GM12878 (cell line): ENCODE measurements around the gene MISP3. TPM values are rescaled to one million over a fixed set of nuclear protein-coding genes. Genes with fewer than 3 reads are reported as not detected.

Experiments used
- ATAC-seq: fragments of 200-7000 bp; cut with Tn5 transposase; 3 replicates; pipeline ENCODE4 v1.9.1; 2020; ENCODE audit warnings: mild to moderate bottlenecking, moderate library complexity
- BruUV-seq: library from RNA; stranded (reverse); fragments of 400-500 nt; replicated peaks from 2 replicates; lab custom pipeline; 2021; lab: Mats Ljungman, UMichigan
- CTCF ChIA-PET: fragments of 300-600 bp; sonication (Branson Sonifier 250); formaldehyde crosslinking; extraction: SDS; loops from one replicate; lab custom pipeline; 2021; ENCODE audit warnings: inconsistent platforms; lab: Yijun Ruan, JAX
- POLR2A ChIA-PET: fragments of 350-600 bp; formaldehyde crosslinking; extraction: SDS; loops from one replicate; lab custom pipeline; 2021; ENCODE audit warnings: inconsistent platforms; lab: Charles Lee
- RAD21 ChIA-PET: fragments of 300-600 bp; sonication (Branson Sonifier 250); formaldehyde crosslinking; loops from one replicate; lab custom pipeline; 2023; ENCODE audit warnings: antibody characterized with exemption; ENCODE audit not compliant: unreplicated experiment; lab: Charles Lee
- SMC1A ChIA-PET: fragments of 300-600 bp; sonication (Branson Sonifier 250); formaldehyde crosslinking; loops from one replicate; lab custom pipeline; 2023; ENCODE audit not compliant: unreplicated experiment, uncharacterized antibody; lab: Charles Lee
- DNase-seq: peaks from one replicate; pipeline ENCODE4 v3.0.0-alpha.2; 2011; ENCODE audit warnings: low read depth, low spot score
- FAIRE-seq: peaks from 3 replicates; lab custom pipeline; 2011; peaks lifted over from hg19 to GRCh38; lab: Jason Lieb, UNC
- H2AFZ ChIP-seq: 2 replicates; pipeline ENCODE4 v1.6.0; 2011; ENCODE audit warnings: low read depth, low read length, control low read depth; ENCODE audit not compliant: control insufficient read depth
- H3K27ac ChIP-seq: 2 replicates; pipeline ENCODE4 v1.5.1; 2011; ENCODE audit warnings: control low read depth; ENCODE audit not compliant: control insufficient read depth, insufficient read depth
- H3K27me3 ChIP-seq, 2 experiments: replicated peaks in 1 of 2; 2 replicates each; pipeline versions ENCODE4 v1.6.0 to v1.6.1; 2011; ENCODE audit warnings: low read length in 1 of 2; ENCODE audit not compliant: control insufficient read depth in 2 of 2, insufficient read depth in 2 of 2
- H3K36me3 ChIP-seq, 2 experiments: 2 replicates each; pipeline ENCODE4 v1.5.1; 2011; ENCODE audit warnings: low read length in 1 of 2; ENCODE audit not compliant: control insufficient read depth in 2 of 2, insufficient read depth in 2 of 2
- H3K4me1 ChIP-seq: 2 replicates; pipeline ENCODE4 v1.6.1; 2011; ENCODE audit warnings: mild to moderate bottlenecking, low read length, moderate library complexity, mixed read lengths; ENCODE audit not compliant: control insufficient read depth, insufficient read depth
- H3K4me2 ChIP-seq: 2 replicates; pipeline ENCODE4 v1.6.0; 2011; ENCODE audit warnings: control low read depth; ENCODE audit not compliant: control insufficient read depth, insufficient read depth
- H3K4me3 ChIP-seq: fragments of 200-600 bp; sonication (generic); 2 replicates; pipeline ENCODE4 v1.5.1; 2016
- H3K79me2 ChIP-seq: 2 replicates; pipeline ENCODE4 v1.6.0; 2011; ENCODE audit warnings: low read length; ENCODE audit not compliant: control insufficient read depth, insufficient read depth
- H3K9ac ChIP-seq: 2 replicates; pipeline ENCODE4 v1.8.0; 2011; ENCODE audit warnings: low read length, control low read depth, mixed read lengths; ENCODE audit not compliant: control insufficient read depth, insufficient read depth
- H3K9me3 ChIP-seq: replicated peaks from 3 replicates; pipeline ENCODE4 v1.5.1; 2011; ENCODE audit warnings: mild to moderate bottlenecking, low read length; ENCODE audit not compliant: control insufficient read depth, insufficient read depth
- H4K20me1 ChIP-seq: 2 replicates; pipeline ENCODE4 v1.6.0; 2011; ENCODE audit not compliant: control insufficient read depth, insufficient read depth
- ATF7 ChIP-seq: fragments of 450-650 bp; IDR thresholded peaks from 2 replicates; pipeline ENCODE4 v1.6.1; 2016; ENCODE audit warnings: low read depth, mild to moderate bottlenecking
- BHLHE40 ChIP-seq, 2 experiments: fragments of 450-650 bp in 1 of 2; IDR thresholded peaks; 2 replicates each; pipeline ENCODE4 v1.6.1; 2011 to 2017; ENCODE audit warnings: low read depth in 2 of 2, borderline replicate concordance in 1 of 2, improper control_type of control experiment in 1 of 2, low read length in 1 of 2, mild to moderate bottlenecking in 1 of 2
- DPF2 ChIP-seq: fragments of 450-650 bp; IDR thresholded peaks from 2 replicates; pipeline ENCODE4 v1.6.1; 2017; ENCODE audit warnings: mild to moderate bottlenecking
- EED ChIP-seq: sonication (generic); IDR thresholded peaks from 2 replicates; pipeline ENCODE4 v1.6.1; 2016; ENCODE audit warnings: antibody characterized with exemption, low read depth
- FOXM1 ChIP-seq: IDR thresholded peaks from 2 replicates; pipeline ENCODE4 v1.6.1; 2012; ENCODE audit warnings: low read depth, mild to moderate bottlenecking, inconsistent platforms, low read length, moderate library complexity
- GABPA ChIP-seq: IDR thresholded peaks from 2 replicates; pipeline ENCODE4 v1.6.1; 2014; ENCODE audit warnings: antibody characterized with exemption, low read depth, mild to moderate bottlenecking, inconsistent platforms
- HDAC6 ChIP-seq: fragments of 200-600 bp; sonication (generic); IDR thresholded peaks from one replicate; pipeline ENCODE4 v1.8.0; 2017; ENCODE audit warnings: antibody characterized with exemption; ENCODE audit not compliant: unreplicated experiment
- HDGF ChIP-seq: fragments of 450-650 bp; IDR thresholded peaks from 2 replicates; pipeline ENCODE4 v1.6.1; 2016; ENCODE audit warnings: antibody characterized with exemption
- IKZF1 ChIP-seq: fragments of 450-650 bp; conservative IDR thresholded peaks from 2 replicates; pipeline ENCODE4 v1.6.1; 2017; ENCODE audit warnings: antibody characterized with exemption, mild to moderate bottlenecking
- LARP7 ChIP-seq: fragments of 450-650 bp; IDR thresholded peaks from 2 replicates; pipeline ENCODE4 v1.6.1; 2017; ENCODE audit warnings: mild to moderate bottlenecking
- MEF2A ChIP-seq: IDR thresholded peaks from 2 replicates; pipeline ENCODE4 v1.6.1; 2011; ENCODE audit warnings: low read depth, mild to moderate bottlenecking, low read length, moderate library complexity; ENCODE audit not compliant: insufficient read depth
- MEF2B ChIP-seq: fragments of 450-650 bp; IDR thresholded peaks from 2 replicates; pipeline ENCODE4 v1.6.1; 2018; ENCODE audit warnings: mild to moderate bottlenecking, moderate library complexity; ENCODE audit not compliant: partially characterized antibody, poor library complexity, severe bottlenecking
- NFIC ChIP-seq: IDR thresholded peaks from 2 replicates; pipeline ENCODE4 v1.6.1; 2012; ENCODE audit warnings: low read depth, mild to moderate bottlenecking, inconsistent platforms, low read length, moderate library complexity
- PML ChIP-seq: IDR thresholded peaks from 2 replicates; pipeline ENCODE4 v1.6.1; 2012; ENCODE audit warnings: low read length, inconsistent platforms
- POU2F2 ChIP-seq: IDR thresholded peaks from 3 replicates; pipeline ENCODE4 v1.6.1; 2011; ENCODE audit warnings: low read depth, mild to moderate bottlenecking, low read length, borderline replicate concordance
- RUNX3 ChIP-seq: IDR thresholded peaks from 2 replicates; pipeline ENCODE4 v1.6.1; 2012; ENCODE audit warnings: low read length, inconsistent platforms
- SMARCA5 ChIP-seq: fragments of 450-650 bp; IDR thresholded peaks from 2 replicates; pipeline ENCODE4 v1.6.1; 2017; ENCODE audit warnings: mild to moderate bottlenecking
- SP1 ChIP-seq: IDR thresholded peaks from one replicate; pipeline ENCODE4 v1.6.1; 2011; ENCODE audit warnings: low read depth, low read length
- STAT3 ChIP-seq: IDR thresholded peaks from 2 replicates; pipeline ENCODE4 v1.6.1; 2011; ENCODE audit warnings: low read depth, low read length, improper control_type of control experiment
- TBL1XR1 ChIP-seq: IDR thresholded peaks from 2 replicates; pipeline ENCODE4 v1.6.1; 2012; ENCODE audit warnings: low read depth, low read length, improper control_type of control experiment
- TCF3 ChIP-seq: IDR thresholded peaks from 2 replicates; pipeline ENCODE4 v1.6.1; 2012; ENCODE audit warnings: low read depth, mild to moderate bottlenecking, low read length, borderline replicate concordance; ENCODE audit not compliant: insufficient read depth
- WGBS: methylation state at CpG from one replicate; pipeline ENCODE4 v1.1.6; 2016; ENCODE audit warnings: low lambda C conversion rate; ENCODE audit not compliant: insufficient replicate concordance, insufficient coverage; ENCODE audit errors: missing lambda C conversion rate; 5-methylcytosine and 5-hydroxymethylcytosine counted together
- in situ Hi-C: fragments of 300-500 bp; cut with MboI; formaldehyde crosslinking; loops from 9 replicates; pipeline ENCODE4 v1.14.3; 2018; ENCODE audit warnings: mixed read lengths
- intact Hi-C: fragments of 100-400 bp; cut with micrococcal nuclease; formaldehyde crosslinking; loops from one replicate; pipeline ENCODE4 v1.14.2; 2022; ENCODE audit not compliant: unreplicated experiment
- polyA plus RNA-seq, 11 experiments: library from polyadenylated mRNA; depleted of rRNA in 4 of 11; unstranded in 6 of 11; stranded (reverse) in 5 of 11; fragments of >200 nt; fragmentation: Nextera tagmentation in 4 of 11; fragmentation: Illumina TruSeq in 1 of 11; extraction: Ambion mirVana in 4 of 11; extraction: Trizol in 1 of 11; gene quantifications; 1 replicate in 1 of 11; 2 replicates in 10 of 11; pipeline versions ENCODE4 v1.2.1 to v1.2.3, GENCODE V29; 2011 to 2016; ENCODE audit warnings: inconsistent platforms in 2 of 11, missing spikeins in 2 of 11, low read depth in 1 of 11
- total RNA-seq, 4 experiments: library from RNA; depleted of rRNA in 3 of 4; stranded (reverse); fragments of >200 nt in 3 of 4; fragmentation: Illumina TruSeq in 1 of 4; extraction: Trizol in 1 of 4; gene quantifications; 2 replicates each; pipeline versions ENCODE4 v1.2.1 to v1.2.3, GENCODE V29; 2013 to 2021
- TF ChIP-seq, protein P1 (sequence below): fragments of 150-350 bp; IDR thresholded peaks from 2 replicates; pipeline ENCODE4 v1.6.1; 2016; ENCODE audit warnings: low read depth, low read length

MISP3 gene
- total and polyA plus RNA-seq, 10 of the 15 experiments (the other 5 are each of a cell fraction or from before 2014, with no cell fraction given), result 0.07 to 1.4 (median 0.64) TPM

GRCh38 chr19:14031719-14032480 is 40.7 kb upstream of the MISP3 start, which contains the start of gene IL27RA:
IL27RA (plus strand) TSS chr19:14031762; CDS start chr19:14031873, 111 bp downstream.
- peak within 1 kb of the TSS; percentile 97 for H3K4me3 ChIP-seq
- peaks cover 10% of the 10 kb centered on the region for H3K79me2 ChIP-seq
- no peaks in the 10 kb centered on the region; the same call in 2 of the 3 replicates for H3K9me3 ChIP-seq
- peak within 1 kb of the TSS; percentile 86 for H3K9ac ChIP-seq
- ATAC-seq, result peak; percentile 85
- FAIRE-seq, result peak; percentile 73
- no peaks in the 10 kb centered on the region for H4K20me1 ChIP-seq
- ChIA-PET SMC1A (interaction anchor here (0.6 to 2.9 kb wide), 19 partner anchors 9 to 334 kb away, joined by 3 to 33 read pairs (median 6); partner anchors contain the start of gene RFX1), POLR2A (interaction anchor here (0.6 to 4.1 kb wide), 20 partner anchors 9 to 1298 kb away, joined by 3 to 27 read pairs (median 4); partner anchors contain the start of genes RFX1 and TRIR), CTCF (interaction anchor here (0.7 to 4.4 kb wide), 21 partner anchors 10 to 153 kb away, joined by 3 to 38 read pairs (median 8); partner anchors contain the start of genes DCAF15, MISP3, PRKACA and RFX1), RAD21 (interaction anchor here (0.6 to 3.4 kb wide), 29 partner anchors 8 to 151 kb away, joined by 3 to 24 read pairs (median 5); partner anchors contain the start of genes ASF1B, CC2D1A, DCAF15 and MISP3)
- H3K4me2 ChIP-seq, result peak within 1 kb of the TSS; percentile 88
- BruUV-seq, result TSS peak; percentile 83
- WGBS, result 1% methylated on average over 57 of the region's 63 CpGs
- peak within 1 kb of the TSS; percentile 83 for H2AFZ ChIP-seq
- in situ Hi-C loops, result no loop called here
- no peaks in the 10 kb centered on the region for H3K27me3 ChIP-seq
- H3K36me3 ChIP-seq, result no peaks in the 10 kb centered on the region
- H3K4me1 ChIP-seq, result peaks cover 17% of the 10 kb centered on the region
- DNase-seq, result peak; percentile 40
- H3K27ac ChIP-seq, result peak within 1 kb of the TSS; percentile 91
- intact Hi-C loops, result loop anchor here (5.0 to 10.0 kb wide), 2 partner anchors 47 to 80 kb away; partner anchors contain the start of gene DCAF15
- TF ChIP-seq, protein P1, sequence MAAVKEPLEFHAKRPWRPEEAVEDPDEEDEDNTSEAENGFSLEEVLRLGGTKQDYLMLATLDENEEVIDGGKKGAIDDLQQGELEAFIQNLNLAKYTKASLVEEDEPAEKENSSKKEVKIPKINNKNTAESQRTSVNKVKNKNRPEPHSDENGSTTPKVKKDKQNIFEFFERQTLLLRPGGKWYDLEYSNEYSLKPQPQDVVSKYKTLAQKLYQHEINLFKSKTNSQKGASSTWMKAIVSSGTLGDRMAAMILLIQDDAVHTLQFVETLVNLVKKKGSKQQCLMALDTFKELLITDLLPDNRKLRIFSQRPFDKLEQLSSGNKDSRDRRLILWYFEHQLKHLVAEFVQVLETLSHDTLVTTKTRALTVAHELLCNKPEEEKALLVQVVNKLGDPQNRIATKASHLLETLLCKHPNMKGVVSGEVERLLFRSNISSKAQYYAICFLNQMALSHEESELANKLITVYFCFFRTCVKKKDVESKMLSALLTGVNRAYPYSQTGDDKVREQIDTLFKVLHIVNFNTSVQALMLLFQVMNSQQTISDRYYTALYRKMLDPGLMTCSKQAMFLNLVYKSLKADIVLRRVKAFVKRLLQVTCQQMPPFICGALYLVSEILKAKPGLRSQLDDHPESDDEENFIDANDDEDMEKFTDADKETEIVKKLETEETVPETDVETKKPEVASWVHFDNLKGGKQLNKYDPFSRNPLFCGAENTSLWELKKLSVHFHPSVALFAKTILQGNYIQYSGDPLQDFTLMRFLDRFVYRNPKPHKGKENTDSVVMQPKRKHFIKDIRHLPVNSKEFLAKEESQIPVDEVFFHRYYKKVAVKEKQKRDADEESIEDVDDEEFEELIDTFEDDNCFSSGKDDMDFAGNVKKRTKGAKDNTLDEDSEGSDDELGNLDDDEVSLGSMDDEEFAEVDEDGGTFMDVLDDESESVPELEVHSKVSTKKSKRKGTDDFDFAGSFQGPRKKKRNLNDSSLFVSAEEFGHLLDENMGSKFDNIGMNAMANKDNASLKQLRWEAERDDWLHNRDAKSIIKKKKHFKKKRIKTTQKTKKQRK, result no peak
- TF ChIP-seq STAT3 (0 out of 2 replicates have a peak, but pooled peaks have one; percentile 24), SP1 (no peak), EED (peak; percentile 57), LARP7 (peak; percentile 82), FOXM1 (no peak; the same call in 1 of the 2 replicates), POU2F2 (peak; percentile 62; the same call in 1 of the 3 replicates), MEF2A (no peak), BHLHE40 (IDR thresholded peaks at IDR 0.05; ENCODE audit: borderline replicate concordance in 1 of 2, low read depth in 2 of 2, low read length in 1 of 2) (peak in 1 of 2 experiments; percentile 27; a peak in 2 of 4 replicates), HDAC6 (peak; percentile 37), GABPA (0 out of 2 replicates have a peak, but pooled peaks have one; percentile 49), MEF2B (peak; percentile 73), HDGF (no peak), RUNX3 (peak; percentile 76), SMARCA5 (peak; percentile 19; the same call in 1 of the 2 replicates), ATF7 (peak; percentile 46), TCF3 (no peak), PML (peak; percentile 47; the same call in 1 of the 2 replicates), IKZF1 (peak; percentile 88), TBL1XR1 (0 out of 2 replicates have a peak, but pooled peaks have one; percentile 16), DPF2 (peak; percentile 91), NFIC (peak; percentile 51; the same call in 1 of the 2 replicates)
